Panc1 (cell line): Measurements from ENCODE around the gene CD8B. TPM values are rescaled to one million over a fixed set of nuclear protein-coding genes. Genes with fewer than 3 reads are reported as not detected.

Source experiments
- ATAC-seq: fragments of 200-7000 bp; cut with Tn5 transposase; 2 replicates; pipeline ENCODE4 v1.9.1; 2020; ENCODE audit warnings: mild to moderate bottlenecking, moderate library complexity
- BruUV-seq: library from RNA; stranded (reverse); fragments of 400-500 nt; replicated peaks from 2 replicates; lab custom pipeline; 2021; lab: Mats Ljungman, UMichigan
- CTCF ChIA-PET: fragments of 300-600 bp; sonication (Branson Sonifier 250); formaldehyde crosslinking; loops from one replicate; lab custom pipeline; 2022; ENCODE audit warnings: antibody characterized with exemption; lab: Charles Lee
- POLR2A ChIA-PET: fragments of 300-600 bp; sonication (Branson Sonifier 250); formaldehyde crosslinking; loops from one replicate; lab custom pipeline; 2022; ENCODE audit warnings: antibody characterized with exemption; lab: Charles Lee
- DNase-seq: peaks from one replicate; pipeline ENCODE4 v3.0.0-alpha.2; 2010; ENCODE audit warnings: low read depth, low spot score
- H3K27ac ChIP-seq: 2 replicates; pipeline ENCODE4 v1.5.1; 2011; ENCODE audit warnings: mild to moderate bottlenecking, low read length, inconsistent platforms
- H3K27me3 ChIP-seq: fragments of 200-500 bp; sonication (Bioruptor generic); 2 replicates; pipeline ENCODE4 v1.6.0; 2014; ENCODE audit warnings: low read length, inconsistent platforms; ENCODE audit not compliant: control insufficient read depth, insufficient read depth
- H3K36me3 ChIP-seq: fragments of 200-500 bp; sonication (Bioruptor generic); 2 replicates; pipeline ENCODE4 v1.5.1; 2014; ENCODE audit warnings: inconsistent platforms, mild to moderate bottlenecking, low read length, moderate library complexity; ENCODE audit not compliant: control insufficient read depth, insufficient read depth
- H3K4me1 ChIP-seq: 2 replicates; pipeline ENCODE4 v1.5.1; 2011; ENCODE audit warnings: inconsistent platforms, mild to moderate bottlenecking, low read length, moderate library complexity; ENCODE audit not compliant: control insufficient read depth, insufficient read depth
- H3K4me3 ChIP-seq, 2 experiments: 2 replicates each; pipeline ENCODE4 v1.5.1; 2011 to 2012; ENCODE audit warnings: low read depth in 2 of 2, low read length in 2 of 2, mild to moderate bottlenecking in 2 of 2, inconsistent platforms in 1 of 2, moderate library complexity in 1 of 2
- H3K9me3 ChIP-seq: fragments of 200-500 bp; sonication (Bioruptor generic); 2 replicates; pipeline ENCODE4 v1.5.1; 2014; ENCODE audit warnings: low read depth, mild to moderate bottlenecking, inconsistent platforms, low read length, moderate library complexity; ENCODE audit not compliant: control insufficient read depth, insufficient read depth
- CTCF ChIP-seq: fragments of 450-650 bp; IDR thresholded peaks from 2 replicates; pipeline ENCODE4 v1.5.1; 2017; ENCODE audit warnings: mild to moderate bottlenecking
- POLR2AphosphoS5 ChIP-seq: IDR thresholded peaks from 2 replicates; pipeline ENCODE4 v1.6.1; 2012; ENCODE audit warnings: mild to moderate bottlenecking, low read depth, low read length, moderate library complexity
- REST ChIP-seq, 2 experiments: IDR thresholded peaks; 2 replicates each; pipeline ENCODE4 v1.6.1; 2011 to 2012; ENCODE audit warnings: low read depth in 2 of 2, control low read depth in 1 of 2, low read length in 1 of 2, mild to moderate bottlenecking in 1 of 2, moderate library complexity in 1 of 2; ENCODE audit not compliant: insufficient read depth in 1 of 2
- SIN3A ChIP-seq: IDR thresholded peaks from 2 replicates; pipeline ENCODE4 v1.6.1; 2012; ENCODE audit warnings: low read depth, mild to moderate bottlenecking, low read length, moderate library complexity, borderline replicate concordance; ENCODE audit not compliant: insufficient read depth
- TCF7L2 ChIP-seq: IDR thresholded peaks from 2 replicates; pipeline ENCODE4 v1.6.1; 2011; ENCODE audit warnings: mild to moderate bottlenecking, low read depth, low read length, inconsistent platforms
- in situ Hi-C: cut with HindIII; loops from 2 replicates; pipeline ENCODE4 v1.10.0; 2016; ENCODE audit warnings: low sequenced_read_pairs, low pct_unique_long_range_greater_than_20kb
- intact Hi-C: fragments of 100-400 bp; cut with micrococcal nuclease; formaldehyde crosslinking; loops from one replicate; pipeline ENCODE4 v1.10.0; 2022; ENCODE audit not compliant: unreplicated experiment
- total RNA-seq: library from RNA; stranded (reverse); gene quantifications from one replicate; pipeline ENCODE4 v1.2.1, GENCODE V29; 2021; ENCODE audit not compliant: unreplicated experiment

Gene CD8B
- total RNA-seq, 1 experiment from 2014 or later = not detected

- no peak overlapping the region for H3K27ac ChIP-seq
- ATAC-seq (no peak), DNase-seq (no peak)
- TF ChIP-seq CTCF = no peak
- no peak for TF ChIP-seq POLR2AphosphoS5
- no peak for TF ChIP-seq REST (IDR thresholded peaks at IDR 0.05; ENCODE audit: insufficient read depth in 1 of 2, low read depth in 2 of 2, low read length in 1 of 2)
- no peak for TF ChIP-seq SIN3A
- no peak for TF ChIP-seq TCF7L2
- no peaks in the 10 kb centered on the region for H3K27me3 ChIP-seq
- in situ Hi-C loops (no loop called here), intact Hi-C loops (no loop called here)
- H3K4me3 ChIP-seq = no peak overlapping the region
- H3K4me1 ChIP-seq = no peaks in the 10 kb centered on the region
- ChIA-PET CTCF (interaction anchor here (0.6 to 1.1 kb wide), 2 partner anchors 22 to 40 kb away, joined by 3 to 8 read pairs; no protein-coding TSS in a partner anchor), POLR2A (no interaction called here)
- H3K9me3 ChIP-seq = no peaks in the 10 kb centered on the region
- peaks cover 13% of the 10 kb centered on the region for H3K36me3 ChIP-seq
- BruUV-seq = no TSS peak
These were observed 86.3 kb downstream of the CD8B start for GRCh38 chr2:86775338-86775737.

GRCh38 chr2:86774862-86775261, 86.8 kb downstream of the CD8B start:
- ATAC-seq = no peak
- no TSS peak for BruUV-seq

More at GRCh38 chr2:86774862-86775261, 86.8 kb downstream of the CD8B start:
- no peak overlapping the region for H3K4me3 ChIP-seq
- intact Hi-C loops = no loop called here
- in situ Hi-C loops = no loop called here
- H3K36me3 ChIP-seq = peaks cover 16% of the 10 kb centered on the region
- no peaks in the 10 kb centered on the region for H3K4me1 ChIP-seq
- ChIA-PET CTCF (no interaction called here), POLR2A (no interaction called here)
- DNase-seq = no peak
- TF ChIP-seq POLR2AphosphoS5 (no peak), TCF7L2 (no peak), REST (IDR thresholded peaks at IDR 0.05; ENCODE audit: insufficient read depth in 1 of 2, low read depth in 2 of 2, low read length in 1 of 2) (no peak), SIN3A (no peak), CTCF (no peak)
- no peaks in the 10 kb centered on the region for H3K9me3 ChIP-seq
- H3K27me3 ChIP-seq = no peaks in the 10 kb centered on the region
- no peak overlapping the region for H3K27ac ChIP-seq
